ENCODE results near the gene TBC1D20. TPM values are rescaled to one million over a fixed set of nuclear protein-coding genes. Genes with fewer than 3 reads are reported as not detected.
A peak's percentile ranks its signal among the peaks of the same experiment; 100 is the strongest.

TBC1D20 gene
- total RNA-seq, 1 donor from 2014 or later: 24.1 TPM

GRCh38 chr20:406200-407132 lies 55.9 kb downstream of the TBC1D20 start:
- TF ChIP-seq, protein P1, sequence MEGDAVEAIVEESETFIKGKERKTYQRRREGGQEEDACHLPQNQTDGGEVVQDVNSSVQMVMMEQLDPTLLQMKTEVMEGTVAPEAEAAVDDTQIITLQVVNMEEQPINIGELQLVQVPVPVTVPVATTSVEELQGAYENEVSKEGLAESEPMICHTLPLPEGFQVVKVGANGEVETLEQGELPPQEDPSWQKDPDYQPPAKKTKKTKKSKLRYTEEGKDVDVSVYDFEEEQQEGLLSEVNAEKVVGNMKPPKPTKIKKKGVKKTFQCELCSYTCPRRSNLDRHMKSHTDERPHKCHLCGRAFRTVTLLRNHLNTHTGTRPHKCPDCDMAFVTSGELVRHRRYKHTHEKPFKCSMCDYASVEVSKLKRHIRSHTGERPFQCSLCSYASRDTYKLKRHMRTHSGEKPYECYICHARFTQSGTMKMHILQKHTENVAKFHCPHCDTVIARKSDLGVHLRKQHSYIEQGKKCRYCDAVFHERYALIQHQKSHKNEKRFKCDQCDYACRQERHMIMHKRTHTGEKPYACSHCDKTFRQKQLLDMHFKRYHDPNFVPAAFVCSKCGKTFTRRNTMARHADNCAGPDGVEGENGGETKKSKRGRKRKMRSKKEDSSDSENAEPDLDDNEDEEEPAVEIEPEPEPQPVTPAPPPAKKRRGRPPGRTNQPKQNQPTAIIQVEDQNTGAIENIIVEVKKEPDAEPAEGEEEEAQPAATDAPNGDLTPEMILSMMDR (IDR thresholded peaks at IDR 0.05): no peak
- H3K4me1 Mint-ChIP-seq: peaks cover 45% of the 10 kb centered on the region
- ChIA-PET CTCF (interaction anchor here (0.9 to 1.3 kb wide), 4 partner anchors 44 to 75 kb away, joined by 3 to 7 read pairs (median 4); no protein-coding TSS in a partner anchor), POLR2A (interaction anchor here (0.6 to 2.4 kb wide), 10 partner anchors 24 to 137 kb away, joined by 3 to 10 read pairs (median 6); partner anchors contain the start of genes CSNK2A1, TBC1D20, TRIB3 and ZCCHC3)
- ATAC-seq (ENCODE audit: low read depth) (no peak), DNase-seq (no peak)
- peak overlapping the region; percentile 91 for H3K27ac Mint-ChIP-seq
- H3K4me3 Mint-ChIP-seq: peak overlapping the region; percentile 88
- H3K9me3 Mint-ChIP-seq: peaks cover 3% of the 10 kb centered on the region
- H3K36me3 Mint-ChIP-seq (ENCODE audit: low read depth): peaks cover 20% of the 10 kb centered on the region
- H3K27me3 Mint-ChIP-seq: no peaks in the 10 kb centered on the region
- intact Hi-C loops (cut with micrococcal nuclease): loop anchor here (1.0 to 5.0 kb wide), 5 partner anchors 25 to 109 kb away; partner anchors contain the start of genes TBC1D20 and ZCCHC3

DNA sequence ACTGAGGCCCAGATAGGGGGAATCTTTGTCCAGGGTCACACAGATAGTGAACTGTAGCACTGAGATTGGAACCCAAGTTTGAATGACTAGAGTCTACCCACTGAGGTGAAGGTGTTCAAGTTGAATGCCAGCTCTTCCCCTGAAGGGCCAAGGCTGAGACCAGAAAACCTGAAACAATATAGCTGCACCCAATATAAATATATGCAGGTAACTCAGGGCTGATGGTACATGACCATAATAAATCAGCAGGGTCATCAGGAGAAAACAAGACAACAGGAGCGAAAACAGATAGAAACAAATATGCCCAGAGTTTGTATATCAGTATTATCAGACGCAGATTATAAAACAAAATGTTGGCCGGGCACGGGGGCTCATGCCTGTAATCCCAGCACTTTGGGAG lies 58.2 kb downstream of the TBC1D20 start:
- Mint-ChIP-seq H3K4me3 (no peak overlapping the region), H3K36me3 (ENCODE audit: low read depth) (peaks cover 2% of the 10 kb centered on the region), H3K4me1 (peaks cover 27% of the 10 kb centered on the region), H3K9me3 (peaks cover 3% of the 10 kb centered on the region), H3K27me3 (no peaks in the 10 kb centered on the region), H3K27ac (no peak overlapping the region)
- DNase-seq: no peak
- POLR2A ChIA-PET: no interaction called here
- CTCF ChIA-PET: no interaction called here
- ATAC-seq (ENCODE audit: low read depth): no peak
- intact Hi-C loops (cut with micrococcal nuclease): no loop called here
- TF ChIP-seq, protein P1 (IDR thresholded peaks at IDR 0.05): no peak

DNA sequence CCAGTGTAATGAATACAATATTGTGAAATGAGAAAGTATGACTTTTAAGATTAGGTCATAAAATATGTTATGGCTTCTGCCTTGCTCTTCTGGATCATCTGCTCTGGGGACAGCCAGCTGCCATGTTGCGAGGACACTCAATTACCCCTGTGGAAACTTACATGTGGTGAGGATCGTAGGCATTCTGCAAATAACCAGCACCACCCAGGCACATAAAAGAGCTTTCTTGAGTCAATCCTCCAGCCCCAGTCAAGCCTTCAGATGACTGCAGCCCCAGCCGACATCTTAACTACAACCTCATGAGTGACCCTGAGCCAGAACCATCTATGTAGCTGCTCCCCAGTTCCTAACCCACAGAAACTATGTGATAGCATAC lies 58.8 kb downstream of the TBC1D20 start:
- Mint-ChIP-seq H3K36me3 (ENCODE audit: low read depth) (peaks cover 1% of the 10 kb centered on the region), H3K4me3 (no peak overlapping the region), H3K9me3 (peaks cover 3% of the 10 kb centered on the region), H3K27ac (no peak overlapping the region), H3K4me1 (peaks cover 23% of the 10 kb centered on the region), H3K27me3 (no peaks in the 10 kb centered on the region)
- DNase-seq (no peak), ATAC-seq (ENCODE audit: low read depth) (no peak)
- ChIA-PET POLR2A (no interaction called here), CTCF (no interaction called here)
- intact Hi-C loops (cut with micrococcal nuclease): no loop called here
- TF ChIP-seq, protein P1 (IDR thresholded peaks at IDR 0.05): no peak

GRCh38 chr20:402898-403581 lies 59.3 kb downstream of the TBC1D20 start:
- CTCF ChIA-PET: no interaction called here
- no peaks in the 10 kb centered on the region for H3K27me3 Mint-ChIP-seq
- ATAC-seq (ENCODE audit: low read depth): no peak
- TF ChIP-seq, protein P1 (IDR thresholded peaks at IDR 0.05): no peak
- H3K4me1 Mint-ChIP-seq: peaks cover 23% of the 10 kb centered on the region
- no peak overlapping the region for H3K27ac Mint-ChIP-seq
- intact Hi-C loops (cut with micrococcal nuclease): no loop called here
- POLR2A ChIA-PET: interaction anchor here (1.2 kb wide), 1 partner anchor 22 kb away, joined by 4 read pairs; the partner anchor contains the start of gene TRIB3
- H3K9me3 Mint-ChIP-seq: peaks cover 3% of the 10 kb centered on the region
- no peak for DNase-seq
- H3K36me3 Mint-ChIP-seq (ENCODE audit: low read depth): peaks cover 3% of the 10 kb centered on the region
- H3K4me3 Mint-ChIP-seq: no peak overlapping the region

DNA sequence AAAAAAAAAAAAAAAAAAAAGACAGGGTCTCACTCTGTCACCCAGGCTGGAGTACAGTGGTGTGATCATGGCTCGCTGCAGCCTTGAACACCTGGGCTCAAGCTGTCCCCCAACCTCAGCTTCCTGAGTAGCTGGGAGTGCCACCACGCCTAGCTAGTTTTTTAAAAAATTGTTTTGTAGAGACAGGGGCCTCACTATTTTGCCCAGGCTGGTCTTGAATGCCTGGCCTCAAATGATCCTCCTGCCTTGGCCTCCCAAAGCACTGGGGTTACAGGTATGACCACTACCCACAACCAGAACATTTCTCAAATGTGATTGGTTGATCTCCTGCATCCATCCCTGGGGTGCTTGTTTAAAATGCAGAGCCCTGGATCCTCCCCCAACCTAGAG lies 59.8 kb downstream of the TBC1D20 start:
- no peak for ATAC-seq (ENCODE audit: low read depth)
- ChIA-PET POLR2A (interaction anchor here (1.2 kb wide), 1 partner anchor 22 kb away, joined by 4 read pairs; the partner anchor contains the start of gene TRIB3), CTCF (no interaction called here)
- Mint-ChIP-seq H3K27ac (no peak overlapping the region), H3K27me3 (no peaks in the 10 kb centered on the region), H3K9me3 (peaks cover 3% of the 10 kb centered on the region), H3K36me3 (ENCODE audit: low read depth) (peaks cover 9% of the 10 kb centered on the region), H3K4me1 (peaks cover 23% of the 10 kb centered on the region), H3K4me3 (no peak overlapping the region)
- TF ChIP-seq, protein P1 (IDR thresholded peaks at IDR 0.05): no peak
- no peak for DNase-seq
- intact Hi-C loops (cut with micrococcal nuclease): no loop called here
